HG03135 (cell line): Measurements from ENCODE around the gene TBC1D25.
"Not testable (repeated sequence)": the region's sequence is repeated elsewhere in the genome, so short reads cannot be mapped to it uniquely, and the experiment has no call there.

Source experiments
- ATAC-seq: cut with Tn5 transposase; IDR thresholded peaks from one replicate; pipeline ENCODE4 v1.9.1; 2021; ENCODE audit warnings: mild to moderate bottlenecking, moderate library complexity; ENCODE audit not compliant: unreplicated experiment

The TBC1D25 gene

GRCh38 chrX:48514868-48515460 is 24.6 kb upstream of the TBC1D25 start:
- no peak for ATAC-seq

- no peak for ATAC-seq
These were observed 23.7 kb upstream of the TBC1D25 start for GRCh38 chrX:48515842-48516241.

GRCh38 chrX:48516285-48516684 is 23.2 kb upstream of the TBC1D25 start:
- ATAC-seq, result no peak

- no peak for ATAC-seq
These were observed 22.5 kb upstream of the TBC1D25 start for GRCh38 chrX:48516987-48517386.

GRCh38 chrX:48519481-48519880 is 20.0 kb upstream of the TBC1D25 start:
- ATAC-seq, result not testable (repeated sequence)

- no peak for ATAC-seq
These were observed 19.1 kb upstream of the TBC1D25 start for GRCh38 chrX:48520455-48520854.

GRCh38 chrX:48520976-48521352 is 18.6 kb upstream of the TBC1D25 start:
- ATAC-seq, result no peak

GRCh38 chrX:48521353-48522243 is 17.9 kb upstream of the TBC1D25 start, which contains the start of gene EBP:
EBP (plus strand) TSS chrX:48521808; CDS start chrX:48523772, 1,964 bp downstream.
- ATAC-seq, result peak; percentile 96

GRCh38 chrX:48522291-48522690 is 17.2 kb upstream of the TBC1D25 start:
- no peak for ATAC-seq

GRCh38 chrX:48523682-48524081 is 15.8 kb upstream of the TBC1D25 start:
- no peak for ATAC-seq

GRCh38 chrX:48525853-48526252 is 13.7 kb upstream of the TBC1D25 start:
- ATAC-seq, result not testable (repeated sequence)

- no peak for ATAC-seq
These were observed 8.8 kb upstream of the TBC1D25 start for GRCh38 chrX:48530736-48531135.

GRCh38 chrX:48531358-48531959 is 8.1 kb upstream of the TBC1D25 start:
- ATAC-seq, result no peak

- no peak for ATAC-seq
These were observed 7.4 kb upstream of the TBC1D25 start for GRCh38 chrX:48532161-48532560.

- no peak for ATAC-seq
These were observed 6.3 kb upstream of the TBC1D25 start for GRCh38 chrX:48533165-48533564.

- no peak for ATAC-seq
These were observed 721 bp upstream of the TBC1D25 start for GRCh38 chrX:48538641-48539344.

- peak; percentile 22 for ATAC-seq
These were observed 488 bp downstream of the TBC1D25 start for GRCh38 chrX:48540028-48540375.

GRCh38 chrX:48540480-48540879 is 966 bp downstream of the TBC1D25 start:
- ATAC-seq, result no peak

GRCh38 chrX:48541140-48541814 is 1.8 kb downstream of the TBC1D25 start:
- ATAC-seq, result no peak

- no peak for ATAC-seq
These were observed 9.4 kb downstream of the TBC1D25 start for GRCh38 chrX:48548871-48549270.
